ENCODE results near the gene ADCY5. TPM values are rescaled to one million over a fixed set of nuclear protein-coding genes. Genes with fewer than 3 reads are reported as not detected.

Gene ADCY5
- total RNA-seq, 1 donor from 2014 or later: 27.8 TPM

DNA sequence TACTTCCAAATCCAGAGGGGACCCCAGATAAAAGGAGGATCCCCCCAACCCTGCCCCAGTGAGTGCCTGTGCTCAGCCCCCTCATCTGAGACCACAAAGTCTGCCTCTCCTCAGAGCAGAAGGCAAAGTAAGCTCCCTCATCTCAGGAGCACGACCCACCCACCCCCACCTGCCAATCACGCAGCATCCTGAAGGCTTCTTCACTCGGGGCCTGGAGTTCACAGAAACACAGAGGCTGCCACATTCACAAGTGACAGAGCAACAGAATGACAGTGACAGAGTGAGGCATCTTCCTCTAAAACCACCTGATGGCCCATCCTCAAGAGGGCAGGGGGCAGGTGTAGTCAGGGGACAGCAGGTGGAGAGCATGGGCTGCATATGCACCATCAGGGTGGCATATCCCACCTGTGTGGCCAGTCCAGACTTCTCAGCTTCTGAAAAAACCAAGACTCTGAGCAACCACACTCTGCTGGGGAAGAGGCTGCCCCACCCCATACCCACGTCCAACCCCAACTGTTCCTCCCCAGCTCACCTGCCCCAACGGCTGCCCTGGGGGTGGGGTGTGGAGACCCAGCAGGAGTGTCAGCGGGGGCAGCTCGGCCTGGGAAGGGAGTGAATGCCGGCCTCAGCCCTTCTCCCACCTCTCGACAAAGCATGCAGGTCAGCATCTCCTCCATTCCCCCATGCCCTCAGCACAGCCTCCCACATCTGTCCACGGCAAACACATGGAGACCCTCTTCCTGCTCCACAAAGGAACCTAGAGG lies 19.3 kb downstream of the ADCY5 start:
- no peak for DNase-seq (ENCODE audit: low spot score)

DNA sequence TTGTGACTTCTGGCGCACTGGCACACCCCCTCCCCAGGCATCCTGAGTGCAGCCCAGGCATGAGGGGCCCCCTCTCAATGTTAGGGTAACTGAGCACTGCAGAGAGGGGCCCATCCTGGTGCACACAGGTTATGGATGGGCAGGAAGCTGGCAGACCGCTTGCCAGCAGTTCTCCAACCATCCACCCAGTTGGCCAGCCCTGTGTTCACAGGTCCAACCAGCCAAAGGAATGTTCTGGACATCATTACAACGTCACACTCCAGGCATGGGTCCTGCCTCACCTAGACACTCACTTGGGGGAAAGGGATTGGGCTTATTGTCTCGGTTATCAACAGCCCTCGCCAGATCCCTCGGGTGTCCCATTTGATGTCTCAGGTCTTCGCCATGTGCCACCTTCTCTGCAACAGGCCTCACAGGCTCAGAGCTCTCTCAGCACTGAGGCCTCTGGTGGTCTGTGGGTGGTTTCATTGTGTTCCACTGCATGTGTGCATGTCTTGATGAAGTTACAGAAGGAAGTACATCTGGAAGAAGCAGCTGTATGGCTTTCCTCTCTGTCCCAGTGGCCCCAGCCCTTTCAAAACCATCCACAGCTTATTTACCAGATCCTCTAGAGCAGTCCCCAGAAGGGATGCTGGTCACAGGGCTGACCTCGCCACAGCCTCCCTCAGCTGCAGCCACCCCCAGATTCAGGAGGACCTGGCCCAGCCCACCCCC lies 23.7 kb downstream of the ADCY5 start:
- no peak for DNase-seq (ENCODE audit: low spot score)

DNA sequence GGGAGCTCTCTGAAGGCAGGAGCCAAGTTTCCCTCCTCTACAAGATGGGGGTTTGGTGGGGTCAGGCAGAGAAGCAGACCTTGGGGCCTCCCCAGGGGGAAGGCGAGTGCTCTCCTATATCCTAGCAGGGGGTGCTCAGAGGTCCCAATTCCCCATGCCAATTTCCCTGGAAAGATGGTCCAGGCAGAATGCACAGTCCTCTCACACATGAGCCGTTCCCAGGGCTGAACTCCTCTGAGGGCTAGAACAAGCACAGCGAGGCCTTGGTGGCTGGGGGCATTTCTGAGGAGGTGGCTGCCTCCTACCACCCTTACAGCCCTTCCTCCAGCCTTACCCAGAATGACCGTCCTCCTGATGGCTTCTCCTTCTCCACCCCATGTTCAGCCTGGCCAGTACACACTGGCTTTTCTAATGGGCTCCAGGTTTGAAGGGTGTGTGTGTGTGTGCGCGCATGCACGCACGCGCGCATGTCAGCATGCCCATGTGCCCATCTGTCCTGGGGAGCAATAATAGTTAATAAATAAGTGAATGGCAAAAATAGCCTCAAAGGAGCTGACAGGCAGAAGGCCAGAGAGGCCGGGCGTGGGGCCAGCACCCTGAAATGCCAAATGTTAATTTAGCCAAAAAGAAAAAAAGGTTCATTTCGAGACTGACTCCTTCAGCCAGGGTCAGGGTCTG lies 24.4 kb downstream of the ADCY5 start:
- no peak for DNase-seq (ENCODE audit: low spot score)

DNA sequence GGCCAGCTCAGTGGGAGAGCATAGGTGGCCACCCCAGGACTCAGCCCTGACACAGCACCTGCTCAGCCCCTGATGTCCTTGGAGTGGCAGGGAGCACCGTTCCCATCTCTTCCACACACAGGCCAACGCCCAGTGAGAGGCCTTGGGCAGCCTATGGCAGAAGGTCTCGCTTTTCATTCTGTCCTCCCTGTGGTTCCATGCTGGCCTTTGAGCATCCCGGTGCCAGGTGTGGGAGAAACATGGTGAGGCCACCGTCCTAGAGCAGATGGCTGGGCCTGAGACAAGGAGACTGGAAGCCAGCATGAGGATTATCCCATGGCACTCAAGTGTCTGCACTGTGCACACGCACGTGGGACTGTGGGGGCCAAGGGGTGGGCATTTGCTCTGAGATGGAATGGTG lies 25.1 kb downstream of the ADCY5 start:
- DNase-seq (ENCODE audit: low spot score): no peak

DNA sequence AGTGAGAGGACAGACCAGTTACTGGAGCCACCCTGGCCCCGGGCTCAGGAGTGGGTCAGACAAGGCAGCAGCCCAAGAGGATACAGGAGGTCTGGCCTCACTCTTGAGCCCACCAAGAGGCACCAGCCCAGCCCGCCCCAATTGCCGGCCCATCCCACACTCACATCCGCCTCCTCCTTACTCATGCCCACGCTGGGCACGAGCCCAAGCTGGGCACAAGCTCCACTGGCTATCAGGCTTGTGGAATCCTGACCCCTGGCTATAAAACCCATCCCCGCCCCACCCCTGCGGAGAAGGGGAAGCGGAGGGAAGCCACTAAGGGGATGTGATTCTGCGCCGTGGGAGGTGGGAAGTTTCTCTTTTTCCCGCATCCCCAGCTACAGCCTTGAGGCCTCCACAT lies 25.9 kb downstream of the ADCY5 start:
- no peak for DNase-seq (ENCODE audit: low spot score)

DNA sequence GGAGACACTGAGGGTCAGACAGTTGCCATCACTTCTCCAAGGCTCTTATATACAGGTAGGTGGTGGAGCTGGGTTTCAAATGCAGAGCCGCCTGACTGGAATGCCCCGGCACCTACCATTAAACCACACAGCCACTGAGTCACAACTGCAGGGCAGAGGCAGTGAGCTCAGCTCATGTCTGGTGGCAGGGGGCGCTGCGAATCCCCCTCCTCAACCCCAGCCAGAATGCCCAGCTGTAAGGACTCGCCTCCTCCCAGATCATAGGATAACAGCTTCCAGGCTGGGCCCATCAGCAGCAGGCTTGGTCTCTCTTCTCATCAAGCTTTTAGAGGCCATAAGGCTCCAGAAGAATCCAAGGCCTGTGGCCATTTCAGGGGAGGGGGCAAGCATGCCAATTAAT lies 26.4 kb downstream of the ADCY5 start:
- DNase-seq (ENCODE audit: low spot score): no peak

DNA sequence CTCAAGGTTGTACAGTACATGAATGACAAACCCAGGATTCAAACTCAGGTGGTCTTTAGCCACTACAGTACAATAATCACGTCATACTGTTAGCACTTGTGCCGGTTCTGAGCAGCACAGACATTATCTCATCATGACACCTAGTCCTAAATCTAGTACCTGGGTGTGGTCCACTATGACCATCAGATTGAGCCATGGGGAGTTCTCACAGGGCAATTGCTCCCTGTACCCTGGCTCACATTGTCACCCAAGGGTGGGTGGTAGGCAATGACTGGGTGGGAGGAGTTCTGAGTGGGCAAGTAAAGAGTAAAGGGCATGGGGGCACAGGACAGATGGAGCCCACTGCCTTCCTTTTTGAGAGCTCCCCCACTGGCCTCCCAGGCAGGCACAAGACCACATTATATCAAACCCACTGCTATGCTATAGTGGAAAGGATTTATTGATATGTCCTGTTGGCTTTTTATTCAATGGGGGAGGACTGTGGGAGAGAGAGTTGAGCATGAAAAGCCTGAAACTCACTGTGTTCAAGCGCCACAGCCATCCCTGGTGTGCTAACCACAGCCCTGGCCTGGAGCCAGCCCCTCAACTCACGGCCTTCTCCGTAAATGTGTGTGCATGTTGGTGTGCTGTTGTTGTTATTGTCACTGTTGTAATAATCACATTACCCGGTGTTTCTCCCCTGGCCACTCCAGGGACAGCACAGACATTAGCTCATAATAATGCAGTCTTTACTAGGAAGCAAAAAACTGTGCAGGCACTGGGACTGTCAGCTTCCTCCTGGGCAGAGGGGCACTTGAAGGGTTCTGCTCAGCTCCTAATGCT lies 27.3 kb downstream of the ADCY5 start:
- no peak for DNase-seq (ENCODE audit: low spot score)

DNA sequence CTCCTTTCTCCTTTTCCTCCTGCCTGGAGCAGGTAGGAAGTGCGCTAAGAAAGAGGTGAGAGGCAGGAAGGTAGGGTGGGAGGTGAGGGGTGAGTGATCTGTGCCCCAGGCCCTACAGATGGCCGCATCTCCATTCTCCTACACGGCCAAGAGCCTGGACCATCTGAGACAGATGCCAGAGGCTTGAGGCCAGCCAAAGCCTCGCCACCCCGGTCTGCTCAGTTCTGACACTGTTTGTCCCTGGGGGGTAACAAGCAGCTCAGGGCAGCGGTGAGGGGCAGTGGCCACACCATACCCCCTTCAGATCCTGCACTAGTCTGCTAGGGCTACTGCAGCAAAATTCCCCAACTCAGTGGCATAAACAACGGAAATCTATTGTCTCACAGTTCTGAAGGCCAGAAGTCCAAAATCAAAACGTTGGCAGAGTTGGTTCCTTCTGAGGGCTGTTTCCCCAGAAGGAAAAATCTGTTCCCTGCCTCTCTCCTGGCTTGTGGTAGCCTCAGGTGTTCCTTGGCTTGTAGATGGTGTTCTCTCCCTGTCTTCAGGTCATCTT lies 28.4 kb downstream of the ADCY5 start:
- no peak for DNase-seq (ENCODE audit: low spot score)

DNA sequence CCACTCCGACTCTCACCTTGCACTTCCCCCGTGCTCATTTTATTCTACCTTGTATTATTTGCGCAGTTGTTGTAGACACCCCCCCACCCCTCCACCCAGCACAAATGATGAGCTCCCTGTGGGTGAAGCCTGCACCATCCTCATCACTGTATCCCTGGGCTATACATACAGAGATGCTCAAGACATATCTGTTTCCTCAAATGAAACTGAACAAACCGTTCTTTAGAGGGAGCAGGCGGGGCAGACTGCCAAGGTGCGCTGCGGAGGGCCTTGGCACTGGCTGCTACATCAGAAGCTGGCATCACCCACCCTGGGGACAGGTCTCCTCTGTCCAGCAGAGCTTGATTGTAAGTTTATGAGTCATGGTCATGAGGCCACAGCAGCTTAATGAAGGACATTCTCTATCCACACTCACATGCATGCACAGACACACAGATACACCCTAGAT lies 29.0 kb downstream of the ADCY5 start:
- no peak for DNase-seq (ENCODE audit: low spot score)

DNA sequence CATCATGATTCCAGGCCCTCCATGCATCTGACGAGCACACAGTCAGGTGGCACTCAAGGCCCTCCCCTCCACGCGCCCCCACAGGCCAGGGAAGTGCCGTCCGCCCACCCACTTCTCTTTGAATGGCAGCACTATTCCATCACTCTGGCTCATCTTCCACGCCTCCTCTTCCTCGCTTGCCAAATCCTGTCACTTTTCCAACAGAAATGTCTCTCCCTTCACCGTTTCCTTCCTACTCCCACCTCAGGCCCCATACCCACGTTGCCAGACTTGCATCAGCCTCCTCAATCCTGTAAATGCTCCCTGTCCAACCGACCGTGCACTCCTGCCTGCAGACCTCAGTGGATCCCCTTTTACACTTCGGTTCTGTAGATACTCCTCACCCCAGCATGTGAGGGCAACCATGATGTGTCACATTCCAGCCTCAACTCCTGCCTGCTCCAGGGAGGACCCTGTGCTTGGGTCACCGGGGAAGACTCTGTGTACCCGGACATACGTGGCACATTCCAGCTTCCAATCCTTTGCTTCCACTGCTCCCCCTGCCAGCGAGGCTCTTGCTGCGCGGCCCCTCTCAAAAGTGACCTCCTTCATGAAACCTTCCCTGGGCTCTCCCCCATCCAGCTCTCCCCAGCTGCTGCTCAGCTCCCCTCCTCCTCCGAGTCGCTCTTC lies 29.6 kb downstream of the ADCY5 start:
- DNase-seq (ENCODE audit: low spot score): no peak

DNA sequence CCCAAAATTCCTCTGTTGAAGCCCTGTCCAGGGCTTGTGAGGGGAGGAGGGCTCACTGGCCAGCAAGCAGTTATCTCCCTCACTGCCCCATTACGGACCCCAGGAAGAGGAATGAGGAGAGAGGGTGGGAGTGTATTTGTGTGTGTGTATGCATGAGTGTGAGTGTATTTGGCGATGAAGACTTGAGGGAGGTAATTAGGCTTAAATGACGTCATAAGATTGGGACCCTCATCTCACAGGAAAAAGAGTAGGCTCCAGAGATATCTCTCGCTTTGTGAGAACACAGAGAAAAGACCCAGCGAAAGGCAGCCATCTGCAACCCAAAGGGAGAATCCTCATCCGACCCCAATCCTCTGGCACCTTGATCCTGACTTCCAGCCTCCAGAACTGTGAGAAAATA lies 32.2 kb downstream of the ADCY5 start:
- DNase-seq (ENCODE audit: low spot score): no peak

DNA sequence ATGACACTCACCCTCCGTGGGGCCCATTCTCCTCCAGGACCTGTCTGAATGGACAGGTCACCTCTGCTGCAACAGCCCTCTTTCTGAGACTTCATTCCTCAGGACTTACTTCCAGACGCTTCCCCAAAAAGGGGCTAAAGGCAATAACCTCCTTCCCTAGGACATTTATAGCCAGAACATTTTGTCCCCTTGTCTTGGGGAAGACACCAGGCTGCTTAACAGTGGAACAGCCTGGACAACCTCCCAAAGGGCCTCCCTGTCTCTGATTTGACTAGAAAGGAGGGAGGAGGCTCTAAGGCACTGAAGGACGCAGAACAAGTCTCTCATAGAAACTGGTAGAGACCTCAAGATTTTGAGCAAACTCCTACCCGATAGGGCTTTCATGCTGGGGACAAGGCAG lies 32.7 kb downstream of the ADCY5 start:
- no peak for DNase-seq (ENCODE audit: low spot score)

DNA sequence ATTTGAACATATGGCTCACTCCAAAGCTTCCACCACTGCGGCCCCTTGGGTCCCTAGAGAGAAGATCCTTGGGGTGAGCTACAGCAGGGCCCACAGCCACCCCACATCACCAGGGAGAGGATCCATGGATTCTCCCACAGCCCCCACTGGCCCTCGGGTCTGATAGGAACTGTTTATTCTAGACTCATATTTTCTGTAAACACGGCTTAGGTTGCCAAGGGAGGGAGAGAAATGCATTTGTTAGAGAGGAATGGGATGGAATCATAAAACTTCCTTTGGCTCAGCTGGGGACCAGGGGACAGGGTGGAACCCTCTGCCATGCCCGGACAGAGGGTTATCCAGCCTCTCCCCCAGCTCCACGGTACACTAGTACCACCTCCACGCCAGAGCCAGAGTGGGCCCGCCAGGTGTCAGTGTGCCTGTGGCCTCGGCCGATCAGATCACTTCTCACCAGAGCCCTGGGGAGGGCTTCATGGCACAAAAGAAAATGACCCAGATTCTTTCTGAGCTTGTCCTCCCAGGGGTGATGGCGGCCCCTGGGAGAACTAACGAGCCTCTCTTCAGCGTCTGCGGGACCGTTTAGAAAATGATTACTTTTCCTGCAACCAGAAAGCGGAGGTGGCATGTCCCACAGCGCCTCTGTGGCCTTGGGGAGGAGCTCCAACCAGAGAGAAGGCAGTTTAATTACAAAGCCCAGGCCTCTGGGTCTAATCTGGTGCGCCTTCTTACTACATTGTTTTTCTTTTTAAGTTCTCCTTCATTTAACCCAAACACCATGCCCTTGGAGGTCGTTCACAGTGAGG lies 33.7 kb downstream of the ADCY5 start:
- no peak for DNase-seq (ENCODE audit: low spot score)

DNA sequence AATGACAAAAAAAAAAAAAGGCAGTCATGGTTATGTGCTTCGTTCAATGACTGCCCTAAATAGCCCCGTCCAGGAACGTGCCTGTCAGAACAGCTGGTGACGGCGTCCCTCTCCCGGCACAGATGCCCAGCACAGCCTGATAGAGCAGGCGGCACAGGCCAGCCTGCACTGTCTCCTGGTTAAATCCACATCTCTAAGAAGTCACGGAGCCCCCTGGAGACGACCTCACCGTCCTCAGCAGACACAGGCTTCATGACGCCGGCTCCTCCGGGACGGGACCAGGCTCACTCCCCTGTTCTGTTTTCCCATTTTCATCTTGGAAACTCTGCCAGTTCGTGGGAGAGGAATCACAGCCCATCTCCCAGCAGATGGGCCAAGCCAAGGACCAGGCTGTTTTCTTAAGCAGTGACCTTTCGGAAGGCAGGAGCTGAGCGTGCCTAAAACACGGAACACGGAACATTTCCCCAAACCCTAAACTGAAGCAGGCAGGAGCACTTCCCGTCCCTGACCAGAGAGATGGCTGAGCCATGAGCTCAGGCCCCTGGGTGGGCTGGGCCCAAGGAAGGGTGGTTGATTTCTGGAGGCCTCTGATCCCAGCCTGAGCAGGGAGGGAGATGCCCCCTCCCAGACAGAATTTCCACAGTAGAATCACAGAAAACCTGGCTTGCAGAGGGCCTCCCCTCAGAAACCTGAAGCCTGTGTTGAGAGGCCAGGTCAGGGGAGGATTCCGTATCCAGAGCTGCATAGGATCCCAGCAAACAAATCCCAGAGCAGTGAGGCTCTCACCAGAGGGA lies 35.9 kb downstream of the ADCY5 start:
- peak; percentile 61 for DNase-seq (ENCODE audit: low spot score)

DNA sequence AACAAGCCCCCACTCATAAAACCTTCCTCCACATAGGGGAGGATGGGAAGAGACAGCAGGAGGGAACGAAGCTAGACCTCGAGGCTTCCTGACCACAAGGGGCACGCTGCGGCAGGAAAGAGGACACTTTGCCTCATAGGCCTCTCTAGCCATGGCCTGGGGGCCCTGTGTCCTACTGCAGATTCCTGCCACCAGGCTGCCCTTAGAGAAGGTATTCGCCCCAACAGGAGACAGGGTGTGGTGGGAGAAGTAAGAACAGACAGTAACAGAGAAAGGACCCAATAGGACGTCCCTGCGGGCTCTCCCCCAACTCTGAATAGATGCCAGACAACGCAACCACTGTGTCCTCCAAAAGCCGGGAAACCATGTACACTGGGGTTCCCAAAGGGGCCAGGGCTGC lies 36.8 kb downstream of the ADCY5 start:
- no peak for DNase-seq (ENCODE audit: low spot score)

DNA sequence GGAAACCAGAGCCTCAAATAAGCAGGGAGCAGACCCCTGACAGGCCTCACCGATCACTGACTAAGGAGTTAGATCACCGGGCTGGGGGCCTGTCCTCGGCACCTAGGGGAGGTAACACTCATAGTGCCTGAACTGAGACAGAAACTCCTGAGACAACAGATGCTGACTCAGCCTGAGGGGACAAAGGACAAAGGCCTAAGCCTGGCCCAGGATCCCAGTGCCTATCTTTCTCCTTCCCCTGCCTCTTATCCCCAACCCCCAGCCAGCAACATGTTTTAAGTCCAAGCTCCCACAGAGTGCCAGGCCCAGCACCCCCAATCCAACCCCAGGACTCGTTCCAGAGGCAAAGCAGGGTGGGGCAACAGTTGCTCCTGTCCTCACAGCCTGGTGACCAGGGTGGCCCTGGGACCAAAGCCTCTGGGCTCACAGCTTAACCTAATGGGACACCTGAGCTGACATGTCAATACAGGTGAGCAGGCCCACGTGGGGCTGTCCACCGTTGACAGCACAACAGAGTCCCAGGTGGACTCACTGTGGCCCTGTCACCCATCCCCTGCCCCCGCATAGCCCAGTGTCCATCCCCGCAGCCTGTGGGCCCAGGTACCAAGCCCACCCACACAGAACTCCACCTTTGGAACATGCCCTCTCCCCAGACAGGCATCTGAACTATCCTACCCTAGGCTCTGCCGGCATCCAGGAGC lies 37.4 kb downstream of the ADCY5 start:
- no peak for DNase-seq (ENCODE audit: low spot score)

DNA sequence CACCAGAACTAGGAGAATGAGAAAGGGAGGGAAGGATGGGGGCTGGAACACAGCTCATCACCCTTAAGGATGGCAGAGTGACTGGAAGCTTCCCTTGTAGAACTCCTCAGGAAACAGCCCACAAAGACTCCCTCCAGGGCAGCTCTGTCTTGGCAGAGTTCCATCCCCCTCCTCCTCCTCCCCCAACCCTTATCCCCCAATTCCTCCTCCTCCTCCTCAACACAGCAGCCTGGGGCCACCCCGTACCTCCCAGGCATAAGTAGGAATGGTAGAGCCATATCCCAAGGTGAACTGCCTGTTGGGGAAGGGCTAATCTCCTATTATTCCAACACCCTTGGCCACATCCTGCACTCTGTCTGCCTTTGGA lies 38.8 kb downstream of the ADCY5 start:
- no peak for DNase-seq (ENCODE audit: low spot score)

DNA sequence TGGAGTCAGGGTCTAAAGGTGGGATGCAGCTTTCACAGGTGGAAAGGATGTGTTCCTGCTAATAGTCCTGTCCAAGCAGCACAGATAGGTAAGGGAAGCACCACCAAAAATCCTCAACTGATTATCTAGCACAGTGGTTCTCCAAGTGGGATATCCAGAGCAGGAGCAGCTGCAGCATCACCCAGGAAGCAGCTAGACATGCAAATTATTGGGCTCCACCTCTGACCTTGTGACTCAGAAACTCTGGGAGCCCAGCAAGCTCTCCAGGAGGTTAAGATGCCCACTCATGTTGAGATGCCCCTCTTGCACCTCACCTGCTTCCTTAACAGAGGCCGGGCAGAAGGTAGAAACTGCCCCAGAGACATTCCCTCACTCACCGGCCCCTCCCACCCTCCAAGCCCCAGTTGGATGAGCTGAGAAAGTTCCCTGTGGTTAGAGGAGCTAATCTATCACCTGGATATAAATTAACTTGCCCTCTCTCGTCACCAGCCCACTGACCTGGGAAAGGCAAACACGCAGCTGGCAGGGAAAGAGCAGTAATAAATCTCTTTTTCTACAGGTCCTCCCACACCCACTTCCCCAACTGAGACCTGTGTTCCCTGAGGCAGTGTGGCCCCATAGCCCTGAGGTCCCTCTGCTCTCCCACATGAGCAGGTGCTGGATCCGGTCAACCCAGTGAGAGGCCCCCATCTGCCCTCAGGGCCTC lies 39.3 kb downstream of the ADCY5 start:
- no peak for DNase-seq (ENCODE audit: low spot score)

All from ureter (tissue), 1 donor.